Adipose tissue (tissue), 3 donors: ENCODE data around the gene SHF. TPM values are rescaled to one million over a fixed set of nuclear protein-coding genes. Genes with fewer than 3 reads are reported as not detected.

Experiments
- H3K27ac ChIP-seq: one replicate; pipeline ENCODE4 v1.5.1; 2013; ENCODE audit warnings: low read depth, low read length
- WGBS, 3 donors: extraction: QIAGEN DNeasy Blood & Tissue Kit; methylation state at CpG; one replicate each; pipeline ENCODE4 v1.1.7; 2013; 5-methylcytosine and 5-hydroxymethylcytosine counted together
- polyA plus RNA-seq, 3 donors: library from polyadenylated mRNA; stranded (reverse); fragments of 200-250 nt; gene quantifications; one replicate each; pipeline ENCODE4 v1.2.3, GENCODE V29; 2013
- donor health status: healthy with polysubstance abuse.
- donor health status: Bipolar disorder and iron deficiency.
- donor health status: healthy.

The SHF gene
- polyA plus RNA-seq, 3 donors, result 1.5 to 13.5 (median 2.9) TPM

GRCh38 chr15:45155739-45156138 lies 32.0 kb downstream of the SHF start:
- no peak overlapping the region for H3K27ac ChIP-seq
- 70 to 88% (median 75%) methylated on average over 8 of the region's 8 CpGs for WGBS, 3 donors

GRCh38 chr15:45151998-45152828 lies 35.6 kb downstream of the SHF start:
- WGBS, 3 donors, result 94 to 96% (median 94%) methylated on average over 36 of the region's 36 CpGs
- no peak overlapping the region for H3K27ac ChIP-seq

DNA sequence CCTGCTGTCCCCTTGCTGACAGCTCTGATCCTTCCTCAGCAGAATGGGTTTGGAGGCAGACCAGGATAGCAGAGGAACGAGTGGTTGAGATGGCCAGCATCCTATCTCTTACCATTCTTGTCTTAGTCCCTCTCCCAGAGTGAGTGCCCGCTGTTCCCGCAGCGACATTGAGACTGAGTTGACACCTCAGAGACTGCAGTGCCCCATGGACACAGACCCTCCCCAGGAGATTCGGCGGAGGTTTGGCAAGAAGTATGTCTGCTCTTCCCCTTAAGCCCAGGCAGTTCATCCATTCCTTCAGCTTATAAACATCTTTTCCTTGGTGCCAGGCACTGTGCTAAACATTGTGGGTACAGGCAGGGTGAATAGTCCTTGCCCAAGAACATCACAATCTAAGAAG lies 36.8 kb downstream of the SHF start:
- H3K27ac ChIP-seq, result no peak overlapping the region
- WGBS, 3 donors, result 86 to 95% (median 93%) methylated on average over 6 of the region's 6 CpGs

DNA sequence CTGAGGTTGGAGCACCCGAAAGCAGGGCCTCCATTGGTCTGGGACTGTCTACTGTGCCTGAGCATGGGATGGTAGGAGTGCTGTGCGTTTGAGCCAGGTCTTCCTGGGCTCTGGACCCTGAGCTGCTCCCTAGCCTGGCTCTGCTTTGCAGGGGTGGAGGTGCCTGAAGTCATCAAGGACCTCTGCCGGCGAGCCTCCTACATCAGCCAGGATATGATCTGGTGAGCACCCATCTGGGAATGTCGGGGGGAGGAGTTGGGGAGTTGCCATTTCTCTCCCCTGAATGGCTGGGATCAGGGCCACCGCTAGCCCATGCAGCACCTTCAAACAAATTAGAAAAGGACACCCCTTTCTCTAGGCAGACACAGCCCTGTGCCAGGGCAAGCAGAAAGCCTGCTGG lies 37.3 kb downstream of the SHF start:
- WGBS, 3 donors, result 75 to 87% (median 77%) methylated on average over 6 of the region's 6 CpGs
- no peak overlapping the region for H3K27ac ChIP-seq

DNA sequence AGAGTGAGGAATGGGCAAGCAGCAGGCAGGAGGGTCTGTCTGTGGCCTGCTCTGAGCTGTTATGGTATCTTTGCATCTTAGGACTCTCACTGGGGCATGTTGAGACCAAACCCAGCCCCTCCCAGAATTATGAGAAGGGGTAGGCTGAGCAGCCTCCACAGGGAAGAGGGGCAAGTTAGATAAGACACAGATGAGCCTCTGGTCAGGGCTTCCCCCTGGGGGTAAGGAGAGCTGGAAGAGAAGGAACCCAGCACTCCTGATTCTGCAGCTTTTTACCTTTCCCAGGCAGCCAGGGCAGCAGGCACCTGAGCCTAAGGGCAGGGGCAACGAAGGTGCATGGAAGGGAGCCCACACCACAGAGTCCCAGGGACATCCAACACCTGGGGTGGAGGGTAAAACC lies 38.7 kb downstream of the SHF start:
- H3K27ac ChIP-seq, result no peak overlapping the region
- WGBS, 3 donors, result 72 to 97% (median 91%) methylated on average over 1 of the region's 1 CpG

DNA sequence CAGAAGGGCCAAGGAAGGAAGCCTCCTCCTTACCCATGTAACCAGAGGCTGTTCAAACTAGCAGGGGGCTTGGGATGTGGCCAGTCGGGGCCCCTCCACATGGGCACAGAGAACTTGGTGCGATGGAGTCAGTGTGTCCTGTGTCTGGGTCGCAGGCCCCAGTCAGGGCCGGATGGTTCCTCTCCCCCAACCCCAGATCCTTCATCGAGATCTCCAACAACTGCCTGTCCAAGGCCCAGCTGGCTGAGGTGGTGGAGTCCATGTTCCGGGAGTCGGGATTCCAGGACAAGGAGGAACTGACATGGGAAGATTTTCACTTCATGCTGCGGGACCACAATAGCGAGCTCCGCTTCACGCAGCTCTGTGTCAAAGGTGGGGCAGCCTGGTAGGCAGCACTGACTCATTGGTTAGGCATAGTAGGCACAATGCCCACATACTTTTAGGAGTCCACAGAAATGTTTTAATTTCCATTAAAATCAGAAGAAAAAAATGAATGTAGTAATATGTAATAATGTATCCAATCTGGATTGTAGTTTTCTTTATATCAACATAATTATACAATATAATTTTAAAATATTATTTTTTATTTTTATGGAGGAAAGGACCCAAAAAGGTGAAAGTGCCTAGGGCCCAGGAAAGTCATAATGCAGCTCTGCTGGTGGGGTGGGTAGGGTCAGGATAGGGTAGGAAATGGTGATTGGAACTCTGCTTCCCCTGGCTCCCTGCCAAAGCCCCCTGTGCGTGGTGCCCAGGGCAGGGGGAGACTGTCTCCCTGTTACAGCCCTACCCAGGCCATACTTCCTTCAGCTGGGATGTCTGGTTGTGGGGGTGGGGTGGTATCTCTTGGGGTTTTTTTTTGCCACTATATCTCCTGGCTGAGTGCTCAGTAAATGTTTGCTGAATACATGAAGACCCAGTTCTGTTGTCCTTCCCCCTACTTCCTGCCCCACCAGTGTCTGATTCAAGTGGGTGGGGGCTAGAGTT lies 39.4 kb downstream of the SHF start:
- WGBS, 3 donors, result 85 to 89% (median 88%) methylated on average over 12 of the region's 12 CpGs

DNA sequence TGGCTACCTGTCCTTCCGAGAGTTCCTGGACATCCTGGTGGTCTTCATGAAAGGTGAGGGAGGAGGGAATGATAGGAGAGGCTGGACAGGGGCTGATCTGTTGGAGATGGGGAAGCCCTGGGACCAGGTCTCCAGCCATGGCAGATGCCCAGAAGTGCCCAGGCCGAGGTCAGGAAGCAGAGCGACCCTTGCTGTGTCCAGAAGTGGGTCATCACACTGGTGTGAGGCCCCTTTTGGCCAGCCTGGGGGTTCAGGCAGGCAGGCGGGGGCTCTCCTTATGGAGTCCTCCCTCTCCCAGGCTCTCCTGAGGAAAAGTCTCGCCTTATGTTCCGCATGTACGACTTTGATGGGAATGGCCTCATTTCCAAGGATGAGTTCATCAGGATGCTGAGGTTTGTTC lies 40.2 kb downstream of the SHF start:
- H3K27ac ChIP-seq, result no peak overlapping the region
- WGBS, 3 donors, result 94 to 99% (median 97%) methylated on average over 7 of the region's 7 CpGs

More for the DNA sequence above, 39.4 kb downstream of the SHF start:
- H3K27ac ChIP-seq, result no peak overlapping the region

DNA sequence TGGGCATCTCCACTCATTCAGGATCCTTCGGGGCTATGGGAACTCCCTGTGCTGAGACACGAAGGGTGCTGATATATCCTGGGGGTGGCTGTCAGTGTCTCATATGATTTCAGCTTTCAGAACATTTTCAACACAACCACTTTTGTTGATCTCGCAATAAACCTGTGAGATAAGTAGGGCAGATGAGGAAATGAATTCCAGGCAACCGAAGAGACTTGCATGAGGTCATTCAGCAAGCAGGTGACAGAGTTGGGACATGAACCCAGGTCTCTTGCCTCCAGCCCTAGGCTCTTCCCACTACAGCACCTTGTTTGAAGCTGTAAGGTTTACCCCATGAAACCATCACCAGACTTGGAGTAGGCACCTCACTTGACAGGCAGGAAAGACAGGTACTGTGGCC lies 41.4 kb downstream of the SHF start:
- 73 to 83% (median 79%) methylated on average over 4 of the region's 4 CpGs for WGBS, 3 donors
- no peak overlapping the region for H3K27ac ChIP-seq

DNA sequence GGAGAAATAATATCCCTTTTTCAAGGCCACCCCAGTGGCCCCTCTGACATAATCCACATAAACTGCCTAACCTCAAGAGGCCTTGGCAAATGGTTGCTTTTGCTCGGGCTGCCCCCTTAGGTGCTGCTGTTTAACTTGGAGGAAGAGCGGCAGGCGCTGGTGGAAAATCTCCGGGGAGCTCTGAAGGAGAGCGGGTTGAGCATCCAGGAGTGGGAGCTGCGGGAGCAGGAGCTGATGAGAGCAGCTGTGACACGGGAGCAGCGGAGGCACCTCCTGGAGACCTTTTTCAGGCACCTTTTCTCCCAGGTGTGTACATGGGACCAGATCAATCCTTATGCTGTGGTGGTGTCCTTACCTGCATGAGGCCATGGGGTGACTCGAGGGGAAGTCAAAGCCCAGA lies 43.0 kb downstream of the SHF start:
- 53 to 85% (median 80%) methylated on average over 9 of the region's 9 CpGs for WGBS, 3 donors

DNA sequence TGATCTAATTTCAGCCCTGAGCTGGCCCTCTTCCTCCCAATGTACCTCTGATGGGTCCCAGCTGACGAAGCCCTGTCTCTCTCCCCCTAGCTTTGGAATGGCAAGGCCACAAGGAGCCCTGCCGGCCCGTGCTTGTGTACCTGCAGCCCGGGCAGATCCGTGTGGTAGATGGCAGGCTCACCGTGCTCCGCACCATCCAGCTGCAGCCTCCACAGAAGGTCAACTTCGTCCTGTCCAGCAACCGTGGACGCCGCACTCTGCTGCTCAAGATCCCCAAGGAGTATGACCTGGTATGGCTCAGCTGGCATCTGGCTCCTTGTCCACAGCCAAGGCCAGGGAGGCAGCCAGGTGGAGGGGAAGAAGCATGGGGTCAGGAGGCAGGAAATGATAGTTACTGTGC lies 43.8 kb downstream of the SHF start:
- 85 to 89% (median 87%) methylated on average over 11 of the region's 11 CpGs for WGBS, 3 donors
- H3K27ac ChIP-seq, result no peak overlapping the region

More for the DNA sequence above, 43.0 kb downstream of the SHF start:
- H3K27ac ChIP-seq, result no peak overlapping the region

DNA sequence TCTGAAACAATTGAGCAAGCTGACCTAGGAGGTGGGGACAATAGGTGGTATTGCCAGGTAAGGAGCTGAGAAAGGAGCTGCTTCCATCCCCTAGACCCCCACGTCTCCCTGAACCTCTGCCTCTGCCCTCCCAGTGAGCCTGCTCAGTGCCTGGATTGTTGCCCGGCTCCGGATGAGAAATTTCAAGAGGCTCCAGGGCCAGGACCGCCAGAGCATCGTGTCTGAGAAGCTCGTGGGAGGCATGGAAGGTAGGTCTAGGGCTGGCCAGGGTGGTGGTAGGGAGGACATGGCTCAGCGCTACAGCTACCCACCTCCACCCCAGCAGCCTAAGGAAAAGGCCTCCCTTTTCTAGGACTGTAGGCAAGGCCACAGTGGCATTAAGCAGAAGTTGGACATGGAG lies 44.7 kb downstream of the SHF start:
- 86 to 87% (median 86%) methylated on average over 7 of the region's 7 CpGs for WGBS, 3 donors

DNA sequence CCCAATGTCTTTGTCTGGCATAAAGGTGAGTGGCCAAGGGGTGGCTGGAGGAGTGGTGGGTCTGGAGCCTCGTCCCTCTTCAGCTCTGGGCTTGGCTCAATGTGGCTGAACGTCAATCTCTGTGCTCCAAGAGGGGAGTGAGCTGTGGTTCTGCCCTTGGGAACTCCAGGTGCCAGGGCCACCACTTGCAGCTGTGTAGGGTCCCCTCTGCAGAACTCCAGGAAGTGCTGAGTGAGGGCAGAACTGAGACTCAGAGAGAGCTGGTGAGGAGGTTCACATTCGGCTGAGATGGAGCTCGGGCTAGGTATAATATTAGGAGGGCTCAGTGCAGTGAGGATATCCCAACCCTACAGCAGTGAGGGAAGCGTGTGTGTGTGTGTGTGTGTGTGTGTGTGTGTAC lies 46.4 kb downstream of the SHF start:
- WGBS, 3 donors, result 83 to 85% (median 83%) methylated on average over 5 of the region's 5 CpGs
- H3K27ac ChIP-seq, result no peak overlapping the region

More for the DNA sequence above, 44.7 kb downstream of the SHF start:
- H3K27ac ChIP-seq, result no peak overlapping the region

GRCh38 chr15:45140557-45141250 lies 47.1 kb downstream of the SHF start:
- 94 to 96% (median 96%) methylated on average over 10 of the region's 10 CpGs for WGBS, 3 donors
- no peak overlapping the region for H3K27ac ChIP-seq

GRCh38 chr15:45139770-45140169 lies 48.0 kb downstream of the SHF start:
- 79 to 92% (median 90%) methylated on average over 6 of the region's 6 CpGs for WGBS, 3 donors
- no peak overlapping the region for H3K27ac ChIP-seq

DNA sequence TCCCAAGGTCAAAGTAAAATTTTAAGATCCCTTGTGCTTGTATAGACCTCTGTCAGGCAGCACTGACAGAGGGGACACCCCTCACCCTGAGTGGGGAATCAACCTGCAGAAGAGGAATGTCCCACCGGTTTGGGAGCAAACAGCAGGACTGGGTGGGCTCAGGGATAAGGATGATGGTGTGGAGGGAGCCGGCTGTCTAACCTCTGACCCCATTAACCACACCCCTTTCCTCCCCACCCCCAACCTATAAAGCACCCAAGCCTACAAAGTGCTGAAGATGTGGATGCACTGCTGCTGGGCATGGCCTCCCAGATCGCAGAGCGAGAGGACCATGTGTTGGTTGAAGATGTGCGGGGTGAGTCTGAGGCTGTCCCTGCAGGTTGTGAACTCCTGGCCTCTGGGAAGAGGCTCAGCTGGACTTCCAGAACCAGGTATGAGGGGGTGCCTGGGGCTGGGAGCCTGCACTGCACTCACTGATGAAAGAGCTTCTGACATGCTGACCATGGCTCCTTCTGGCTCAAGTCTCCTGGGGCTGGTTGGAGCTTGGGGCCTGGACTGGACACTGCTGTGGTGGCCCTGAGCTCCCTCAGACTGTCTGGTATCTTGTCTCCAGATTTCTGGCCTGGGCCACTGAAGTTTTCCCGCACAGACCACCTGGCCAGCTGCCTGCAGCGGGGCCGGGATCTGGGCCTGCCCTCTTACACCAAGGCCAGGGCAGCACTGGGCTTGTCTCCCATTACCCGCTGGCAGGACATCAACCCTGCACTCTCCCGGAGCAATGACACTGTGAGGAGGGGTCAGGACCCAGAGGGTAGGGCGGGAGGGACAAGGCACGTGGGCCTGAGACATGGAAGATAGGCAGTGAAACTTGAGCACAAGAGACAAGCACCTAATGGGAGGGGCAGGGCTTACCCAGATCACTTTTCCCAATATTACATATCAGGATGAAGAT lies 48.7 kb downstream of the SHF start:
- H3K27ac ChIP-seq, result no peak overlapping the region
- 67 to 77% (median 76%) methylated on average over 12 of the region's 12 CpGs for WGBS, 3 donors

DNA sequence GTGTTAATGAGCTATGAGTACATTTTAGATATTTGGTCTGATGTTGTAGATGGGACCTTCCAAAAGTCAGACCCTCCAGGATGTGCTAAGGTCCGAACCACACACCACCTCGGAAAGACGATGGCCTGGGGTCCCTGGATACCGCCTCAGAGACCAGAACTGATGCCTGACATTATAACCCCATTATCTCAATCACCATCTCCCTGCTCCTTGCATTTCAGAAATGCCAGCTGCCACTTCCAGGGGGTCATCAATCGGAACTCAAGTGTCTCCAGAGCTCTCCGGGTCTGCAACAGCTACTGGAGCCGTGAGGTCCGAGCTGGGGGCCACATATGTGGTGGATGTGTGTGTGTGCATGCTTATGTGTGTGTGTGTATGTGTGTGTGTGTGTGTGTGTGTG lies 50.1 kb downstream of the SHF start:
- 76 to 85% (median 81%) methylated on average over 8 of the region's 8 CpGs for WGBS, 3 donors
- H3K27ac ChIP-seq, result no peak overlapping the region

DNA sequence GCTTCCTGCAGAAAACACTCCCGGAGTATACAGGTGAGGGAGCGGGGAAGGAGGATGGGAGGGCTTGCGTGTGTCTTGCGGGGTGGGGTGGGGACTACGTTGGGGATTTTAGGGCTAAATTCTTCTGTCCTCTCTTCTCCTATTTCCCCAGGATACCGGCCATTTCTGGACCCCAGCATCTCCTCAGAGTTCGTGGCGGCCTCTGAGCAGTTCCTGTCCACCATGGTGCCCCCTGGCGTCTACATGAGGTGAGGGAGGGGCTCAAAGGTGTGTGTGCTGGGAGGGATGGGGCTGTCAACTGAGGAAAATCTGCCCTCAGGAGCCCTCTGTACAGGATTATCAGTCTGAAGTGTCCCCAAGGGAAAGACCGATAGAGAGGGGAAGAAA lies 51.4 kb downstream of the SHF start:
- WGBS, 3 donors, result 20 to 25% (median 24%) methylated on average over 10 of the region's 10 CpGs
- no peak overlapping the region for H3K27ac ChIP-seq
